Endothelial cell of umbilical vein (primary cell): ENCODE results near the gene LTB4R. TPM values are rescaled to one million over a fixed set of nuclear protein-coding genes. Genes with fewer than 3 reads are reported as not detected.

Experiments used
- BruUV-seq: library from RNA; stranded (reverse); fragments of 400-500 nt; replicated peaks from 2 replicates; lab custom pipeline; 2021; lab: Mats Ljungman, UMichigan
- CTCF ChIA-PET: fragments of 300-600, 350-600 bp; sonication (Branson Sonifier 250); formaldehyde crosslinking; loops from one replicate; lab custom pipeline; 2021; ENCODE audit warnings: antibody characterized with exemption, inconsistent platforms; lab: Charles Lee
- POLR2A ChIA-PET: fragments of 300-600, 350-600 bp; sonication (Branson Sonifier 250); formaldehyde crosslinking; loops from one replicate; lab custom pipeline; 2021; ENCODE audit warnings: antibody characterized with exemption, inconsistent platforms; lab: Charles Lee
- DNase-seq: peaks from one replicate; pipeline ENCODE4 v3.0.0-alpha.2; 2011; ENCODE audit warnings: low read depth, low spot score
- FAIRE-seq: peaks from 2 replicates; lab custom pipeline; 2011; peaks lifted over from hg19 to GRCh38; lab: Jason Lieb, UNC
- H2AFZ ChIP-seq: 2 replicates; pipeline ENCODE4 v1.6.0; 2012; ENCODE audit warnings: low read depth, low read length, control low read depth, inconsistent platforms
- H3K27ac ChIP-seq: 2 replicates; pipeline ENCODE4 v1.5.1; 2011; ENCODE audit warnings: low read depth, mild to moderate bottlenecking, control low read depth, low read length, moderate library complexity; ENCODE audit not compliant: insufficient read depth
- H3K27me3 ChIP-seq, 2 experiments: 2 replicates each; pipeline versions ENCODE4 v1.6.0 to v1.6.1; 2011; ENCODE audit warnings: low read length in 2 of 2, mixed read lengths in 1 of 2; ENCODE audit not compliant: control insufficient read depth in 2 of 2, insufficient read depth in 2 of 2
- H3K36me3 ChIP-seq, 2 experiments: 2 replicates in 1 of 2; 3 replicates in 1 of 2; pipeline ENCODE4 v1.5.1; 2011; ENCODE audit warnings: low read length in 2 of 2, mild to moderate bottlenecking in 1 of 2, moderate library complexity in 1 of 2; ENCODE audit not compliant: control insufficient read depth in 2 of 2, insufficient read depth in 2 of 2; ENCODE audit errors: extremely low read depth in 1 of 2
- H3K4me1 ChIP-seq: 3 replicates; pipeline ENCODE4 v1.5.1; 2011; ENCODE audit warnings: mild to moderate bottlenecking, low read length; ENCODE audit not compliant: control insufficient read depth, insufficient read depth; ENCODE audit errors: extremely low read depth
- H3K4me2 ChIP-seq: 2 replicates; pipeline ENCODE4 v1.6.1; 2011; ENCODE audit warnings: low read length, control low read depth, mixed read lengths; ENCODE audit not compliant: insufficient read depth
- H3K4me3 ChIP-seq, 3 experiments: fragments of 200-600 bp in 1 of 3; sonication (generic), shearing (Covaris generic) in 1 of 3; replicated peaks in 1 of 3; 2 replicates each; pipeline ENCODE4 v1.5.1; 2011 to 2016; ENCODE audit warnings: control low read depth in 3 of 3, low read length in 3 of 3, mild to moderate bottlenecking in 2 of 3, inconsistent platforms in 1 of 3, low read depth in 1 of 3, moderate library complexity in 1 of 3; ENCODE audit not compliant: insufficient read depth in 1 of 3
- H3K79me2 ChIP-seq: 2 replicates; pipeline ENCODE4 v1.6.0; 2012; ENCODE audit warnings: low read length, inconsistent platforms; ENCODE audit not compliant: control insufficient read depth, insufficient read depth
- H3K9ac ChIP-seq: replicated peaks from 2 replicates; pipeline ENCODE3; 2011; ENCODE audit warnings: low read length, control low read depth; ENCODE audit not compliant: insufficient read depth; ENCODE audit errors: extremely low read depth
- H3K9me1 ChIP-seq: replicated peaks from 3 replicates; pipeline ENCODE4 v1.6.0; 2011; ENCODE audit warnings: mild to moderate bottlenecking, low read length; ENCODE audit not compliant: control insufficient read depth, insufficient read depth; ENCODE audit errors: extremely low read depth
- H3K9me3 ChIP-seq: replicated peaks from 2 replicates; pipeline ENCODE4 v1.5.1; 2012; ENCODE audit warnings: low read length, inconsistent platforms; ENCODE audit not compliant: control insufficient read depth, insufficient read depth
- H4K20me1 ChIP-seq: replicated peaks from 2 replicates; pipeline ENCODE3; 2011; ENCODE audit warnings: mild to moderate bottlenecking, low read length; ENCODE audit not compliant: control insufficient read depth, insufficient read depth; ENCODE audit errors: extremely low read depth
- EZH2 ChIP-seq: IDR thresholded peaks from 2 replicates; pipeline ENCODE4 v1.6.1; 2012; ENCODE audit warnings: borderline replicate concordance, low read depth, mild to moderate bottlenecking, moderate library complexity, low read length, inconsistent platforms; ENCODE audit not compliant: severe bottlenecking
- FOS ChIP-seq: IDR thresholded peaks from 2 replicates; pipeline ENCODE4 v1.6.1; 2011; ENCODE audit warnings: mild to moderate bottlenecking, low read length, moderate library complexity, borderline replicate concordance; ENCODE audit not compliant: insufficient read depth
- GATA2 ChIP-seq: IDR thresholded peaks from 2 replicates; pipeline ENCODE4 v1.7.0; 2011; ENCODE audit warnings: low read depth, mild to moderate bottlenecking, moderate library complexity, mixed read lengths, low read length; ENCODE audit not compliant: insufficient read length, insufficient read depth
- JUN ChIP-seq: IDR thresholded peaks from 2 replicates; pipeline ENCODE4 v1.6.1; 2011; ENCODE audit warnings: borderline replicate concordance, low read depth; ENCODE audit not compliant: insufficient read length, insufficient read depth
- MYC ChIP-seq: IDR thresholded peaks from one replicate; pipeline ENCODE4 v1.6.1; 2011; ENCODE audit warnings: mild to moderate bottlenecking, low read depth, low read length
- POLR2A ChIP-seq: IDR thresholded peaks from 2 replicates; pipeline ENCODE4 v1.6.1; 2012; ENCODE audit warnings: low read depth, mild to moderate bottlenecking, control low read depth, low read length
- POLR2AphosphoS5 ChIP-seq: IDR thresholded peaks from 2 replicates; pipeline ENCODE4 v1.6.1; 2012; ENCODE audit warnings: low read depth, mild to moderate bottlenecking, control low read depth, low read length, moderate library complexity; ENCODE audit not compliant: insufficient read depth
- dilution Hi-C: fragments of 300-500 bp; cut with MboI; formaldehyde crosslinking; loops from one replicate; pipeline ENCODE4 v1.15.0; 2019; ENCODE audit warnings: low sequenced_read_pairs; ENCODE audit not compliant: extremely low pct_ligation_motif_present
- intact Hi-C: fragments of 100-400 bp; cut with micrococcal nuclease; formaldehyde crosslinking; loops from one replicate; pipeline ENCODE4 v1.10.0; 2022
- polyA plus RNA-seq, 4 experiments: library from polyadenylated mRNA; depleted of rRNA in 3 of 4; stranded (reverse) in 3 of 4; unstranded in 1 of 4; fragments of >200 nt; gene quantifications; 2 replicates each; pipeline versions ENCODE4 v1.2.1 to v1.2.3, GENCODE V29; 2011 to 2012; ENCODE audit warnings: missing spikeins in 1 of 4
- total RNA-seq: library from RNA; stranded (reverse); gene quantifications from 2 replicates; pipeline ENCODE4 v1.2.3, GENCODE V29; 2021
- TF ChIP-seq, protein P1 (sequence below), 2 donors: IDR thresholded peaks; 1 replicate in 1 of 2; 2 replicates in 1 of 2; pipeline ENCODE4 v1.5.1; 2011; ENCODE audit warnings: low read length in 2 of 2, mild to moderate bottlenecking in 2 of 2, moderate library complexity in 2 of 2, control low read depth in 1 of 2, inconsistent platforms in 1 of 2, low read depth in 1 of 2; ENCODE audit not compliant: insufficient read depth in 1 of 2; ENCODE audit errors: extremely low read depth in 1 of 2
- TF ChIP-seq, protein P2 (sequence below): IDR thresholded peaks from 2 replicates; pipeline ENCODE4 v1.6.1; 2011; ENCODE audit not compliant: insufficient read depth, insufficient read length

Gene LTB4R
- total and polyA plus RNA-seq, 2 donors (not counting 3 experiments of a cell fraction or from before 2014, with no cell fraction given), result 9.1 to 10.5 TPM

DNA sequence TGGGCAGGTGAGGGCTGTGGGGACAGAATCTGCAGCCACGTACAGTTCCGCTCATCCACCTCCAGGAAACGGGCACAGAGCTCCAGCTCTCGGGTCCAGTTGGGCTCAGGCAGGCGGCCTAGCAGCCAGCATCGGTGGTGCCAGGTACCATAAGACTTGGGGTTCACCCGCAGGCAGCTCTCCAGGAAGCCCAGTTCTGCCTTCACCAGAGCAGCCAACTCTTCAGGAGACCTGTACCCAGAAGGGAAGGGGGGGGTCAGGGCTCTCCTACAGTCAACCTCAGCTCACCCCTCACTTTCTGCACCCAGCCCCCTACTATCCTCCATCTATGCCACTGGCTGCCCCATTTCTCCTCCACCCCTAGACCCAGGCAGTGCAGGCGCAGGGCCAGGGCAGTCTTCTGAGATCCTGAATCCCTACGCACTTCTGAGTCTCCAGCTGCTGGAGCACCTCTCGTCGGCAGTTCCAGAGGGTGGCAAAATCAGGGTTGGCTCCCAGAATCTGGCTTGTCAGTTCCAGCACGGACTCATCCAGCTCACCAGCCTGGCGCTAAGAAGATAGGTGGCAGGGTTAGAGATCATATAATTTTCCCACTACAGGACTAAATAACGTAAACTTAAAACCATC, 41.3 kb upstream of the LTB4R start:
- Histone ChIP-seq H3K4me3 (no peak overlapping the region), H3K27ac (no peak overlapping the region), H3K36me3 (peaks cover 2 to 21% of the 10 kb centered on the region in 2 experiments), H3K79me2 (no peaks in the 10 kb centered on the region), H4K20me1 (no peaks in the 10 kb centered on the region), H3K9ac (no peak overlapping the region), H3K4me1 (peaks cover 9% of the 10 kb centered on the region), H3K9me3 (no peaks in the 10 kb centered on the region), H2AFZ (no peak overlapping the region), H3K9me1 (no peaks in the 10 kb centered on the region), H3K4me2 (no peak overlapping the region), H3K27me3 (no peaks in the 10 kb centered on the region)
- intact Hi-C loops, result no loop called here
- DNase-seq, result no peak
- ChIA-PET POLR2A (no interaction called here), CTCF (interaction anchor here (1.2 to 2.9 kb wide), 8 partner anchors 23 to 54 kb away, joined by 3 to 28 read pairs (median 7); partner anchors contain the start of genes CIDEB, MDP1 and TINF2)
- BruUV-seq, result no TSS peak
- TF ChIP-seq GATA2 (no peak), EZH2 (no peak), FOS (no peak), MYC (no peak), POLR2AphosphoS5 (no peak), POLR2A (no peak), JUN (no peak)
- TF ChIP-seq, protein P1, sequence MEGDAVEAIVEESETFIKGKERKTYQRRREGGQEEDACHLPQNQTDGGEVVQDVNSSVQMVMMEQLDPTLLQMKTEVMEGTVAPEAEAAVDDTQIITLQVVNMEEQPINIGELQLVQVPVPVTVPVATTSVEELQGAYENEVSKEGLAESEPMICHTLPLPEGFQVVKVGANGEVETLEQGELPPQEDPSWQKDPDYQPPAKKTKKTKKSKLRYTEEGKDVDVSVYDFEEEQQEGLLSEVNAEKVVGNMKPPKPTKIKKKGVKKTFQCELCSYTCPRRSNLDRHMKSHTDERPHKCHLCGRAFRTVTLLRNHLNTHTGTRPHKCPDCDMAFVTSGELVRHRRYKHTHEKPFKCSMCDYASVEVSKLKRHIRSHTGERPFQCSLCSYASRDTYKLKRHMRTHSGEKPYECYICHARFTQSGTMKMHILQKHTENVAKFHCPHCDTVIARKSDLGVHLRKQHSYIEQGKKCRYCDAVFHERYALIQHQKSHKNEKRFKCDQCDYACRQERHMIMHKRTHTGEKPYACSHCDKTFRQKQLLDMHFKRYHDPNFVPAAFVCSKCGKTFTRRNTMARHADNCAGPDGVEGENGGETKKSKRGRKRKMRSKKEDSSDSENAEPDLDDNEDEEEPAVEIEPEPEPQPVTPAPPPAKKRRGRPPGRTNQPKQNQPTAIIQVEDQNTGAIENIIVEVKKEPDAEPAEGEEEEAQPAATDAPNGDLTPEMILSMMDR (IDR thresholded peaks at IDR 0.05; ENCODE audit: extremely low read depth in 1 of 2, insufficient read depth in 1 of 2, low read depth in 1 of 2, low read length in 2 of 2), result no peak
- TF ChIP-seq, protein P2, sequence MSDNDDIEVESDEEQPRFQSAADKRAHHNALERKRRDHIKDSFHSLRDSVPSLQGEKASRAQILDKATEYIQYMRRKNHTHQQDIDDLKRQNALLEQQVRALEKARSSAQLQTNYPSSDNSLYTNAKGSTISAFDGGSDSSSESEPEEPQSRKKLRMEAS, result no peak
- dilution Hi-C loops, result no loop called here
- no peak for FAIRE-seq
